Right lobe of liver (tissue), 4 donors: ENCODE data around the gene JPT1.
"Not testable (repeated sequence)": the region's sequence is repeated elsewhere in the genome, so short reads cannot be mapped to it uniquely, and the experiment has no call there.

Source experiments
- POLR2A ChIP-seq: fragments of 450-650 bp; IDR thresholded peaks from one replicate; pipeline ENCODE4 v1.6.1; 2017; ENCODE audit warnings: antibody characterized with exemption, mild to moderate bottlenecking
- TF ChIP-seq, protein P1 (sequence below), 4 donors: fragments of 200-600 bp in 3 of 4; fragments of 450-650 bp in 1 of 4; IDR thresholded peaks; one replicate each; pipeline versions ENCODE4 v1.5.1 to v1.8.0; 2016 to 2022; ENCODE audit warnings: antibody characterized with exemption in 4 of 4, mild to moderate bottlenecking in 2 of 4
- donor health status: DM: no; HTN: no; CAD: no.
- donor health status: DM: no; HTN: no; CAD: no.
- donor health status: DM: no; HTN: yes; CAD: no.

DNA sequence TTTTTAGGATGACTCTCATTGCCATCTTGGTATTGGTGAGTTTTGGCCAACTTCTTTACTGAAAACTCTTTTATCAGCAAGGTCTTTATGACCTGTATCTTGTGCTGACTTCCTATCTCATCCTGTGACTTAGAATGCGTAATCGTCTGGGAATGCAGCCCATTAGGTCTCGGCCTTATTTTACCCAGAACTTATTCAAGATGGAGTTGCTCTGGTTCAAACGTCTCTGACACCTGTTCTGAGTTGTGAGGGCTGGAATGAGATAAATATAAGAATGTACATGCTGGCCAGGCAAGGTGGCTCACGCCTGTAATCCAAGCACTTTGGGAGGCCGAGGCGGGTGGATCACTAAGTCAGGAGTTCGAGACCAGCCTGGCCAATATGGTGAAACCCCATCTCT, 4.2 kb upstream of the JPT1 start:
- TF ChIP-seq, protein P1, sequence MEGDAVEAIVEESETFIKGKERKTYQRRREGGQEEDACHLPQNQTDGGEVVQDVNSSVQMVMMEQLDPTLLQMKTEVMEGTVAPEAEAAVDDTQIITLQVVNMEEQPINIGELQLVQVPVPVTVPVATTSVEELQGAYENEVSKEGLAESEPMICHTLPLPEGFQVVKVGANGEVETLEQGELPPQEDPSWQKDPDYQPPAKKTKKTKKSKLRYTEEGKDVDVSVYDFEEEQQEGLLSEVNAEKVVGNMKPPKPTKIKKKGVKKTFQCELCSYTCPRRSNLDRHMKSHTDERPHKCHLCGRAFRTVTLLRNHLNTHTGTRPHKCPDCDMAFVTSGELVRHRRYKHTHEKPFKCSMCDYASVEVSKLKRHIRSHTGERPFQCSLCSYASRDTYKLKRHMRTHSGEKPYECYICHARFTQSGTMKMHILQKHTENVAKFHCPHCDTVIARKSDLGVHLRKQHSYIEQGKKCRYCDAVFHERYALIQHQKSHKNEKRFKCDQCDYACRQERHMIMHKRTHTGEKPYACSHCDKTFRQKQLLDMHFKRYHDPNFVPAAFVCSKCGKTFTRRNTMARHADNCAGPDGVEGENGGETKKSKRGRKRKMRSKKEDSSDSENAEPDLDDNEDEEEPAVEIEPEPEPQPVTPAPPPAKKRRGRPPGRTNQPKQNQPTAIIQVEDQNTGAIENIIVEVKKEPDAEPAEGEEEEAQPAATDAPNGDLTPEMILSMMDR (IDR thresholded peaks at IDR 0.05) = not testable (repeated sequence)
- TF ChIP-seq POLR2A = not testable (repeated sequence)
